Activated CD8-positive, alpha-beta memory T cell treated with anti-CD3 and anti-CD28 coated beads, Interleukin-2, amount 10 ng/mL, durations not matched to agents 7 days and 5 days (primary cell): ENCODE measurements around the gene MIR17HG. TPM values are rescaled to one million over a fixed set of nuclear protein-coding genes. Genes with fewer than 3 reads are reported as not detected.

Experiments used
- ATAC-seq: fragments of 150-1000 bp; cut with Tn5 transposase; one replicate; pipeline ENCODE4 v1.10.0; 2021; ENCODE audit warnings: moderate library complexity
- CTCF ChIA-PET: fragments of 350-600 bp; sonication (Branson Sonifier 250); formaldehyde crosslinking; loops from one replicate; lab custom pipeline; 2021; ENCODE audit warnings: antibody characterized with exemption; lab: Charles Lee
- DNase-seq: peaks from one replicate; pipeline ENCODE4 v3.0.0-alpha.2; 2020
- H3K27ac Mint-ChIP-seq: one replicate; pipeline ENCODE4 v1.8.0; 2021; ENCODE audit warnings: mild to moderate bottlenecking, mixed read lengths
- H3K27me3 Mint-ChIP-seq: one replicate; pipeline ENCODE4 v1.8.0; 2021; ENCODE audit warnings: mixed read lengths
- H3K36me3 Mint-ChIP-seq: one replicate; pipeline ENCODE4 v1.8.0; 2021; ENCODE audit warnings: mild to moderate bottlenecking, mixed read lengths
- H3K4me1 Mint-ChIP-seq: one replicate; pipeline ENCODE4 v1.8.0; 2021; ENCODE audit warnings: mixed read lengths
- H3K4me3 Mint-ChIP-seq: one replicate; pipeline ENCODE4 v1.8.0; 2021; ENCODE audit warnings: mild to moderate bottlenecking, moderate library complexity, mixed read lengths
- H3K9me3 Mint-ChIP-seq: one replicate; pipeline ENCODE4 v1.8.0; 2022; ENCODE audit warnings: low read depth, mixed read lengths
- total RNA-seq, 2 experiments: library from RNA; stranded (reverse); gene quantifications; one replicate each; pipeline ENCODE4 v1.2.3, GENCODE V29; 2021

Gene MIR17HG
- total RNA-seq, result 10 to 100 TPM in 1 of 2 experiments, 1 to 10 TPM in 1; 8.4 to 15.5 TPM

- Mint-ChIP-seq H3K9me3 (no peaks in the 10 kb centered on the region), H3K4me1 (peaks cover 48% of the 10 kb centered on the region)
Measured at GRCh38 chr13:91347202-91347995, at the start of gene MIR17HG. MIR17HG (plus strand) TSS chr13:91347687.

GRCh38 chr13:91298060-91298459, 49.4 kb upstream of the MIR17HG start:
- H3K4me1 Mint-ChIP-seq, result no peaks in the 10 kb centered on the region
- CTCF ChIA-PET, result no interaction called here
- H3K4me3 Mint-ChIP-seq, result no peak overlapping the region
- H3K9me3 Mint-ChIP-seq, result no peaks in the 10 kb centered on the region
- DNase-seq (no peak), ATAC-seq (no peak)
- no peak overlapping the region for H3K27ac Mint-ChIP-seq
- H3K36me3 Mint-ChIP-seq, result no peaks in the 10 kb centered on the region
- H3K27me3 Mint-ChIP-seq, result peaks cover 11% of the 10 kb centered on the region

More at GRCh38 chr13:91347202-91347995, at the start of gene MIR17HG:
- Mint-ChIP-seq H3K27ac (peak within 1 kb of the TSS; percentile 95), H3K36me3 (peaks cover 33% of the 10 kb centered on the region), H3K27me3 (no peaks in the 10 kb centered on the region), H3K4me3 (peak within 1 kb of the TSS; percentile 95)
- ATAC-seq, result peak; percentile 74
- peak; percentile 92 for DNase-seq
- CTCF ChIA-PET, result interaction anchor here (1.1 to 1.7 kb wide), 6 partner anchors 16 to 51 kb away, joined by 3 to 16 read pairs (median 4); partner anchors contain the start of gene GPC5

GRCh38 chr13:91302111-91302510, 45.4 kb upstream of the MIR17HG start:
- Mint-ChIP-seq H3K27me3 (peaks cover 5% of the 10 kb centered on the region), H3K4me3 (no peak overlapping the region), H3K36me3 (no peaks in the 10 kb centered on the region), H3K9me3 (no peaks in the 10 kb centered on the region), H3K27ac (no peak overlapping the region), H3K4me1 (no peaks in the 10 kb centered on the region)
- no peak for ATAC-seq
- no peak for DNase-seq
- CTCF ChIA-PET, result interaction anchor here (1.4 kb wide), 1 partner anchor 10 kb away, joined by 3 read pairs; no protein-coding TSS in a partner anchor

GRCh38 chr13:91303031-91303430, 44.5 kb upstream of the MIR17HG start:
- DNase-seq (no peak), ATAC-seq (no peak)
- H3K4me3 Mint-ChIP-seq, result no peak overlapping the region
- CTCF ChIA-PET, result interaction anchor here (1.4 kb wide), 1 partner anchor 9 kb away, joined by 3 read pairs; no protein-coding TSS in a partner anchor
- no peaks in the 10 kb centered on the region for H3K36me3 Mint-ChIP-seq
- H3K9me3 Mint-ChIP-seq, result no peaks in the 10 kb centered on the region
- no peak overlapping the region for H3K27ac Mint-ChIP-seq
- no peaks in the 10 kb centered on the region for H3K4me1 Mint-ChIP-seq
- peaks cover 5% of the 10 kb centered on the region for H3K27me3 Mint-ChIP-seq

GRCh38 chr13:91304741-91305140, 42.7 kb upstream of the MIR17HG start:
- no peak for DNase-seq
- CTCF ChIA-PET, result no interaction called here
- H3K27me3 Mint-ChIP-seq, result peaks cover 3% of the 10 kb centered on the region
- H3K4me1 Mint-ChIP-seq, result no peaks in the 10 kb centered on the region
- H3K9me3 Mint-ChIP-seq, result no peaks in the 10 kb centered on the region
- H3K36me3 Mint-ChIP-seq, result no peaks in the 10 kb centered on the region
- H3K4me3 Mint-ChIP-seq, result no peak overlapping the region
- no peak for ATAC-seq
- no peak overlapping the region for H3K27ac Mint-ChIP-seq

- ATAC-seq (no peak), DNase-seq (no peak)
- Mint-ChIP-seq H3K27ac (no peak overlapping the region), H3K9me3 (no peaks in the 10 kb centered on the region), H3K4me1 (no peaks in the 10 kb centered on the region), H3K27me3 (peaks cover 3% of the 10 kb centered on the region), H3K4me3 (no peak overlapping the region), H3K36me3 (no peaks in the 10 kb centered on the region)
- CTCF ChIA-PET, result no interaction called here
Measured at GRCh38 chr13:91305652-91306051, 41.8 kb upstream of the MIR17HG start.

- Mint-ChIP-seq H3K27ac (no peak overlapping the region), H3K9me3 (no peaks in the 10 kb centered on the region), H3K4me1 (peaks cover 13% of the 10 kb centered on the region), H3K36me3 (no peaks in the 10 kb centered on the region), H3K4me3 (no peak overlapping the region), H3K27me3 (peaks cover 5% of the 10 kb centered on the region)
- no peak for ATAC-seq
- CTCF ChIA-PET, result interaction anchor here (0.9 to 1.6 kb wide), 5 partner anchors 12 to 99 kb away, joined by 3 to 4 read pairs (median 4); no protein-coding TSS in a partner anchor
- no peak for DNase-seq
Measured at GRCh38 chr13:91307887-91308286, 39.6 kb upstream of the MIR17HG start.

- Mint-ChIP-seq H3K4me3 (no peak overlapping the region), H3K4me1 (peaks cover 17% of the 10 kb centered on the region), H3K27me3 (peaks cover 10% of the 10 kb centered on the region), H3K27ac (no peak overlapping the region), H3K9me3 (no peaks in the 10 kb centered on the region), H3K36me3 (no peaks in the 10 kb centered on the region)
- CTCF ChIA-PET, result interaction anchor here (1.0 to 1.6 kb wide), 3 partner anchors 12 to 98 kb away, joined by 3 to 4 read pairs (median 3); no protein-coding TSS in a partner anchor
- ATAC-seq (no peak), DNase-seq (no peak)
Measured at GRCh38 chr13:91308299-91308698, 39.2 kb upstream of the MIR17HG start.

- ATAC-seq, result peak; percentile 27
- Mint-ChIP-seq H3K4me1 (peaks cover 25% of the 10 kb centered on the region), H3K4me3 (no peak overlapping the region), H3K27me3 (peaks cover 21% of the 10 kb centered on the region), H3K9me3 (no peaks in the 10 kb centered on the region), H3K27ac (no peak overlapping the region), H3K36me3 (no peaks in the 10 kb centered on the region)
- CTCF ChIA-PET, result interaction anchor here (1.0 to 4.3 kb wide), 9 partner anchors 9 to 96 kb away, joined by 3 to 24 read pairs (median 4); no protein-coding TSS in a partner anchor
- no peak for DNase-seq
Measured at GRCh38 chr13:91311491-91311890, 36.0 kb upstream of the MIR17HG start.

- Mint-ChIP-seq H3K27me3 (peaks cover 29% of the 10 kb centered on the region), H3K27ac (no peak overlapping the region), H3K9me3 (no peaks in the 10 kb centered on the region), H3K36me3 (no peaks in the 10 kb centered on the region), H3K4me3 (no peak overlapping the region), H3K4me1 (peaks cover 25% of the 10 kb centered on the region)
- CTCF ChIA-PET, result interaction anchor here (1.0 to 4.3 kb wide), 11 partner anchors 10 to 95 kb away, joined by 3 to 24 read pairs (median 4); partner anchors contain the start of gene MIR17HG
- no peak for ATAC-seq
- DNase-seq, result no peak
Measured at GRCh38 chr13:91312324-91312723, 35.2 kb upstream of the MIR17HG start.

GRCh38 chr13:91313103-91313502, 34.4 kb upstream of the MIR17HG start:
- CTCF ChIA-PET, result interaction anchor here (1.0 to 4.3 kb wide), 7 partner anchors 13 to 94 kb away, joined by 3 to 24 read pairs (median 7); partner anchors contain the start of genes GPC5 and MIR17HG
- Mint-ChIP-seq H3K4me3 (peak overlapping the region; percentile 41), H3K9me3 (no peaks in the 10 kb centered on the region), H3K27ac (no peak overlapping the region), H3K36me3 (no peaks in the 10 kb centered on the region), H3K27me3 (peaks cover 30% of the 10 kb centered on the region), H3K4me1 (peaks cover 25% of the 10 kb centered on the region)
- ATAC-seq, result peak; percentile 60
- DNase-seq, result no peak

GRCh38 chr13:91313581-91313980, 33.9 kb upstream of the MIR17HG start:
- no peaks in the 10 kb centered on the region for H3K36me3 Mint-ChIP-seq
- CTCF ChIA-PET, result interaction anchor here (1.0 to 4.3 kb wide), 7 partner anchors 12 to 94 kb away, joined by 3 to 24 read pairs (median 5); partner anchors contain the start of genes GPC5 and MIR17HG
- no peak for DNase-seq
- H3K9me3 Mint-ChIP-seq, result no peaks in the 10 kb centered on the region
- no peak overlapping the region for H3K27ac Mint-ChIP-seq
- no peak for ATAC-seq
- H3K4me3 Mint-ChIP-seq, result peak overlapping the region; percentile 41
- H3K4me1 Mint-ChIP-seq, result peaks cover 25% of the 10 kb centered on the region
- H3K27me3 Mint-ChIP-seq, result peaks cover 30% of the 10 kb centered on the region

- CTCF ChIA-PET, result interaction anchor here (1.7 to 4.3 kb wide), 3 partner anchors 11 to 92 kb away, joined by 5 to 24 read pairs (median 8); no protein-coding TSS in a partner anchor
- no peak for DNase-seq
- Mint-ChIP-seq H3K4me1 (peaks cover 26% of the 10 kb centered on the region), H3K27ac (no peak overlapping the region), H3K4me3 (no peak overlapping the region), H3K9me3 (no peaks in the 10 kb centered on the region), H3K27me3 (peaks cover 28% of the 10 kb centered on the region), H3K36me3 (no peaks in the 10 kb centered on the region)
- ATAC-seq, result no peak
Measured at GRCh38 chr13:91314888-91315287, 32.6 kb upstream of the MIR17HG start.
